Uterus (tissue), 2 donors: ENCODE results near the gene SP6.

Experiments used
- CTCF ChIP-seq, 4 experiments: fragments of 200-600 bp in 2 of 4; fragments of 450-650 bp in 2 of 4; sonication (generic) in 2 of 4; IDR thresholded peaks; one replicate each; pipeline ENCODE4 v1.5.1; 2016 to 2019; ENCODE audit warnings: antibody characterized with exemption in 4 of 4, mild to moderate bottlenecking in 2 of 4, moderate library complexity in 1 of 4
- POLR2A ChIP-seq, 2 donors: fragments of 450-650 bp; IDR thresholded peaks; one replicate each; pipeline ENCODE4 v1.6.1; 2016; ENCODE audit warnings: antibody characterized with exemption in 2 of 2, mild to moderate bottlenecking in 1 of 2, moderate library complexity in 1 of 2

DNA sequence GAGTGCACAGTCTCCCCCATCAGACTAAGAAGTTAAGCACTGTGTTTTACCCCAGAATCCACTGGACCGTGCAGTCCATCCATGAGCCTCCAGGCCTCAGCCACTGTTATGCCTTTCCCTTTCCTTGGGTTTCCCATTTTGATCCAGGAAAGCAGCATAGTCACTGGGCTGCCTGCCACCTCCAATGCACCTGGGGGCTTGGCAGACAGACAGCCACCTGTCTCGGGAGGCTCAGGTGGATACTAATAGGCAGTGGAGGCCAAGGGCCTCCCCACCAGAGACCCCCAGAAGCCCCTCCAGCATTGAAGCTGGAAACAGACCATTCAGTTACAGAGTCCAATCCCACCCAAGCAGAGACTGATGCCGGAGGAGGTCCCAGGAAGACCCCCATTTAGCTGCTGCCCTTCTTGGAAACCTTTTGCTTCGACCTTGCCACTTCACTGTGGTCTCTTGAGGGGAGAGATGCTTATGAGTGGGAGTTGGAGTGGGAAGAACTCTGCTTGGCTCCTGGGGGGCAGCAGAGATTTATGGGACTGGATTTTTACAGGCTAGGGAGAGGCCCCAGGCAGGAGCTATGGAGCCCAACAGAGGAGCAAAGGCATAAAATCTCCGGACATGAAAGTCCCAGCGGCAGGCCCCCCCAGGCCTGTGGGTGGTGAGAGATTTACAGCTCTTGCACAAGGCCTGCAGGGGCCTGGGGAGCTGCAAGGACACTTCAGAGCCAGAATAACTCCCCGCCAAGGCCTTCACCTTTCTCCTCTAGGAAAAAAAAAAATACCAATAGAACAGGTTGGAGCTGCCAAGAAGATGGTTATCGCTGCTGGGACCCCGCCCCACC is 32.8 kb upstream of the SP6 start:
- TF ChIP-seq CTCF (IDR thresholded peaks at IDR 0.05) (no peak), POLR2A (IDR thresholded peaks at IDR 0.05) (no peak)
